ENCODE results near the gene NPPB.
A peak's percentile ranks its signal among the peaks of the same experiment; 100 is the strongest.
"Not testable (repeated sequence)": the region's sequence is repeated elsewhere in the genome, so short reads cannot be mapped to it uniquely, and the experiment has no call there.

NPPB gene

DNA sequence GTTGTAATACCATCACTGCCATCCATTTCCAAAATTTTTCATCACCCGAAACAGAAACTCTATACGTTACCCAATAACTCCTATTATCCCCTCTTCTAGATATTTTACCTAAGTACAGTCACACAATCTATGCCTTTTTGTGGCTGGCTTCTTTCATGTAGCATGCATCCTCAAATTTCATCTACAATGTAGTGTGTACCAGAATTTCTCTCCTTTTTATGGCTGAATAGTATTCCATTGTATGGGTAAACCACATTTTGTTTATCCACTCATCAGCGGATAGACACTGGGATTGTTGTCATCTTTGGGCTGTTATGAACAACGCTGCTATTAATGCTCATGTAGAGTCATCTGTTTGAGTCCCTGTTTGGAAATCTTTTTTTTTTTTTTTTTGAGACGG lies 46.2 kb upstream of the NPPB start:
- Histone ChIP-seq H3K9me3 (ENCODE audit: insufficient read depth, low read depth, low read length) (no peaks in the 10 kb centered on the region), H3K9ac (ENCODE audit: low read length) (no peak overlapping the region), H3K4ac (ENCODE audit: low read depth, low read length) (no peak overlapping the region), H3K18ac (ENCODE audit: low read length) (no peak overlapping the region), H3K4me3 (ENCODE audit: low read depth, low read length) (no peak overlapping the region), H2AFZ (ENCODE audit: insufficient read depth, low read length, poor library complexity) (no peak overlapping the region), H2AK5ac (ENCODE audit: low read length) (no peak overlapping the region), H3K27me3 (ENCODE audit: insufficient read depth, low read length) (no peaks in the 10 kb centered on the region), H2BK5ac (ENCODE audit: low read depth, low read length, poor library complexity) (no peak overlapping the region), H3K27ac (ENCODE audit: low read depth, low read length) (no peak overlapping the region), H2BK12ac (ENCODE audit: low read length) (no peak overlapping the region), H4K8ac (ENCODE audit: low read depth, low read length) (no peak overlapping the region), H3K79me2 (ENCODE audit: control insufficient read depth, insufficient read depth, low read length, poor library complexity) (peaks cover 5% of the 10 kb centered on the region), H4K91ac (ENCODE audit: low read depth, low read length) (no peak overlapping the region), H3K4me2 (ENCODE audit: low read length) (no peak overlapping the region), H3K23ac (ENCODE audit: low read length) (no peak overlapping the region), H4K12ac (ENCODE audit: low read depth, low read length) (no peak overlapping the region), H2BK120ac (ENCODE audit: insufficient read depth, low read length, poor library complexity) (no peak overlapping the region), H3K36me3 (ENCODE audit: control insufficient read depth in 1 of 2, insufficient read depth in 2 of 2, low read length in 2 of 2) (no peaks in the 10 kb centered on the region), H3K4me1 (ENCODE audit: control insufficient read depth in 1 of 2, insufficient read depth in 2 of 2, low read length in 2 of 2) (no peaks in the 10 kb centered on the region), H3K14ac (ENCODE audit: low read length) (no peak overlapping the region), H3K79me1 (ENCODE audit: low read length) (peaks cover 12% of the 10 kb centered on the region)
- no peak for DNase-seq
- WGBS (ENCODE audit: extremely low coverage, insufficient coverage, insufficient read length): 100% methylated on average over 2 of the region's 5 CpGs

DNA sequence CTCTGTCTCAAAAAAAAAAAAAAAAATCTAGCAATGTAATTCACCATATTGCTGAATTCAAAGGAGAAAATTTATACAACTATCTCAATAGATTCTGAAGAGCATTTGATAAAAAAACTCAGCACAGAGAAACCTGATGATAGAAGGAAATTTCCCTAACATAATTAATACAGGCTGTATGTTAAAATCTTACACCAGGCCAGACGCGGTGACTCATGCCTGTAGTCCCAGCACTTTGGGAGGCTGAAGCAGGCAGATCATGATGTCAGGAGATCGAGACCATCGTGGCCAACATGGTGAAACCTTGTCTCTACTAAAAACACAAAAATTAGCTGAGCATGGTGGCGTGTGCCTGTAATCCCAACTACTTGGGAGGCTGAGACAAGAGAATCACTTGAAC lies 45.4 kb upstream of the NPPB start:
- not testable (repeated sequence) for H3K4me2 ChIP-seq (ENCODE audit: low read length); H3K79me2 ChIP-seq (ENCODE audit: control insufficient read depth, insufficient read depth, low read length, poor library complexity); H3K36me3 ChIP-seq (ENCODE audit: control insufficient read depth in 1 of 2, insufficient read depth in 2 of 2, low read length in 2 of 2); H3K79me1 ChIP-seq (ENCODE audit: low read length); H3K4me3 ChIP-seq (ENCODE audit: low read depth, low read length); H2AFZ ChIP-seq (ENCODE audit: insufficient read depth, low read length, poor library complexity); DNase-seq; H3K9me3 ChIP-seq (ENCODE audit: insufficient read depth, low read depth, low read length); H3K27me3 ChIP-seq (ENCODE audit: insufficient read depth, low read length); H2BK12ac ChIP-seq (ENCODE audit: low read length); H3K23ac ChIP-seq (ENCODE audit: low read length); H4K12ac ChIP-seq (ENCODE audit: low read depth, low read length); H3K9ac ChIP-seq (ENCODE audit: low read length); H3K4me1 ChIP-seq (ENCODE audit: control insufficient read depth in 1 of 2, insufficient read depth in 2 of 2, low read length in 2 of 2); H2BK5ac ChIP-seq (ENCODE audit: low read depth, low read length, poor library complexity); H3K18ac ChIP-seq (ENCODE audit: low read length); H3K27ac ChIP-seq (ENCODE audit: low read depth, low read length); H4K8ac ChIP-seq (ENCODE audit: low read depth, low read length); H3K4ac ChIP-seq (ENCODE audit: low read depth, low read length); H2BK120ac ChIP-seq (ENCODE audit: insufficient read depth, low read length, poor library complexity); H4K91ac ChIP-seq (ENCODE audit: low read depth, low read length); H2AK5ac ChIP-seq (ENCODE audit: low read length); H3K14ac ChIP-seq (ENCODE audit: low read length)
- no CpG with 5 or more reads among the region's 5 CpGs for WGBS (ENCODE audit: extremely low coverage, insufficient coverage, insufficient read length)

DNA sequence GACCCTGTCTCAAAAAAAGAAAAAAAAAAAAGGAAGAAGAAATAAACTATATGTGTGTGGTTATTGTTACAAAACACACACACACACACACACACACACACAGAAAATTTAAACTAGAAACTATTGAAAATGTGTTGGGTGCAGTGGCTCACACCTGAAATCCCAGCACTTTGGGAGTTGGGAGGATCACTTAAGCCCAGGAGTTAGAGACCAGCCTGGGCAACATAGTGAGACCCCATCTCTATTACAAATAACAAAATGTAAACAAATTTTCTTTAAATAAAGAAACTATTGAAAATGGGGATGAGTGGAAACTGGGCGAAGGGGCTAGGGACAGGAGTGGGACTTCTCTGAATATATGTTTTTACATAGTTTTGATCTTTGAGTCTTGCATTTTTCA lies 44.5 kb upstream of the NPPB start:
- no peak overlapping the region for H4K12ac ChIP-seq (ENCODE audit: low read depth, low read length)
- no peaks in the 10 kb centered on the region for H3K4me1 ChIP-seq (ENCODE audit: control insufficient read depth in 1 of 2, insufficient read depth in 2 of 2, low read length in 2 of 2)
- H3K79me1 ChIP-seq (ENCODE audit: low read length): peaks cover 2% of the 10 kb centered on the region
- no peak for DNase-seq
- H2BK5ac ChIP-seq (ENCODE audit: low read depth, low read length, poor library complexity): no peak overlapping the region
- H3K18ac ChIP-seq (ENCODE audit: low read length): no peak overlapping the region
- no peak overlapping the region for H3K9ac ChIP-seq (ENCODE audit: low read length)
- no peak overlapping the region for H4K91ac ChIP-seq (ENCODE audit: low read depth, low read length)
- H3K14ac ChIP-seq (ENCODE audit: low read length): no peak overlapping the region
- H2BK12ac ChIP-seq (ENCODE audit: low read length): no peak overlapping the region
- no peaks in the 10 kb centered on the region for H3K36me3 ChIP-seq (ENCODE audit: control insufficient read depth in 1 of 2, insufficient read depth in 2 of 2, low read length in 2 of 2)
- no peak overlapping the region for H3K4me2 ChIP-seq (ENCODE audit: low read length)
- no peak overlapping the region for H3K4ac ChIP-seq (ENCODE audit: low read depth, low read length)
- H3K79me2 ChIP-seq (ENCODE audit: control insufficient read depth, insufficient read depth, low read length, poor library complexity): no peaks in the 10 kb centered on the region
- no peaks in the 10 kb centered on the region for H3K27me3 ChIP-seq (ENCODE audit: insufficient read depth, low read length)
- H4K8ac ChIP-seq (ENCODE audit: low read depth, low read length): no peak overlapping the region
- H3K9me3 ChIP-seq (ENCODE audit: insufficient read depth, low read depth, low read length): no peaks in the 10 kb centered on the region
- H2BK120ac ChIP-seq (ENCODE audit: insufficient read depth, low read length, poor library complexity): no peak overlapping the region
- H3K27ac ChIP-seq (ENCODE audit: low read depth, low read length): no peak overlapping the region
- H3K4me3 ChIP-seq (ENCODE audit: low read depth, low read length): no peak overlapping the region
- no peak overlapping the region for H2AFZ ChIP-seq (ENCODE audit: insufficient read depth, low read length, poor library complexity)
- H2AK5ac ChIP-seq (ENCODE audit: low read length): no peak overlapping the region
- WGBS (ENCODE audit: extremely low coverage, insufficient coverage, insufficient read length): no CpG with 5 or more reads among the region's 1 CpG
- H3K23ac ChIP-seq (ENCODE audit: low read length): no peak overlapping the region

GRCh38 chr1:11901446-11901845 lies 42.7 kb upstream of the NPPB start:
- not testable (repeated sequence) for H2AFZ ChIP-seq (ENCODE audit: insufficient read depth, low read length, poor library complexity); H2AK5ac ChIP-seq (ENCODE audit: low read length); H4K12ac ChIP-seq (ENCODE audit: low read depth, low read length); H3K79me1 ChIP-seq (ENCODE audit: low read length); H3K4me2 ChIP-seq (ENCODE audit: low read length); H3K14ac ChIP-seq (ENCODE audit: low read length); H3K4ac ChIP-seq (ENCODE audit: low read depth, low read length); H3K18ac ChIP-seq (ENCODE audit: low read length); H4K8ac ChIP-seq (ENCODE audit: low read depth, low read length); H3K9me3 ChIP-seq (ENCODE audit: insufficient read depth, low read depth, low read length); H3K23ac ChIP-seq (ENCODE audit: low read length); H3K27me3 ChIP-seq (ENCODE audit: insufficient read depth, low read length); H3K4me3 ChIP-seq (ENCODE audit: low read depth, low read length); H2BK5ac ChIP-seq (ENCODE audit: low read depth, low read length, poor library complexity); H3K36me3 ChIP-seq (ENCODE audit: control insufficient read depth in 1 of 2, insufficient read depth in 2 of 2, low read length in 2 of 2); H3K9ac ChIP-seq (ENCODE audit: low read length); H2BK12ac ChIP-seq (ENCODE audit: low read length); H4K91ac ChIP-seq (ENCODE audit: low read depth, low read length); H3K4me1 ChIP-seq (ENCODE audit: control insufficient read depth in 1 of 2, insufficient read depth in 2 of 2, low read length in 2 of 2); H3K79me2 ChIP-seq (ENCODE audit: control insufficient read depth, insufficient read depth, low read length, poor library complexity); H3K27ac ChIP-seq (ENCODE audit: low read depth, low read length); H2BK120ac ChIP-seq (ENCODE audit: insufficient read depth, low read length, poor library complexity)
- no CpG with 5 or more reads among the region's 9 CpGs for WGBS (ENCODE audit: extremely low coverage, insufficient coverage, insufficient read length)
- DNase-seq: peak; percentile 82

All from trophoblast cell (in vitro differentiated cells and primary cell).